Activated CD4-positive, alpha-beta T cell treated with anti-CD3 and anti-CD28 coated beads, Interleukin-2, amount 10 ng/mL, durations not matched to agents 24 days and 14 days (primary cell): ENCODE measurements around the gene CCDC9B. TPM values are rescaled to one million over a fixed set of nuclear protein-coding genes. Genes with fewer than 3 reads are reported as not detected.

ENCODE experiments used
- DNase-seq: peaks from one replicate; pipeline ENCODE4 v3.0.0; 2022
- H3K27ac Mint-ChIP-seq: one replicate; pipeline ENCODE4 v1.8.0; 2022; ENCODE audit warnings: mild to moderate bottlenecking, mixed read lengths
- H3K27me3 Mint-ChIP-seq: one replicate; pipeline ENCODE4 v1.8.0; 2022; ENCODE audit warnings: mixed read lengths
- H3K36me3 Mint-ChIP-seq: one replicate; pipeline ENCODE4 v1.8.0; 2022; ENCODE audit warnings: low read depth, mild to moderate bottlenecking, mixed read lengths
- H3K4me1 Mint-ChIP-seq: one replicate; pipeline ENCODE4 v1.8.0; 2021; ENCODE audit warnings: mixed read lengths
- H3K4me3 Mint-ChIP-seq: one replicate; pipeline ENCODE4 v1.8.0; 2022; ENCODE audit warnings: mild to moderate bottlenecking, moderate library complexity, mixed read lengths
- H3K9me3 Mint-ChIP-seq: one replicate; pipeline ENCODE4 v1.8.0; 2021; ENCODE audit warnings: mixed read lengths
- intact Hi-C: fragments of 100-400 bp; cut with micrococcal nuclease; formaldehyde crosslinking; loops from one replicate; pipeline ENCODE4 v1.15.1; 2023
- total RNA-seq: library from RNA; stranded (reverse); gene quantifications from 2 replicates; pipeline ENCODE4 v1.2.3, GENCODE V29; 2022

CCDC9B gene
- total RNA-seq, 1 donor from 2014 or later = 0.54 TPM

DNA sequence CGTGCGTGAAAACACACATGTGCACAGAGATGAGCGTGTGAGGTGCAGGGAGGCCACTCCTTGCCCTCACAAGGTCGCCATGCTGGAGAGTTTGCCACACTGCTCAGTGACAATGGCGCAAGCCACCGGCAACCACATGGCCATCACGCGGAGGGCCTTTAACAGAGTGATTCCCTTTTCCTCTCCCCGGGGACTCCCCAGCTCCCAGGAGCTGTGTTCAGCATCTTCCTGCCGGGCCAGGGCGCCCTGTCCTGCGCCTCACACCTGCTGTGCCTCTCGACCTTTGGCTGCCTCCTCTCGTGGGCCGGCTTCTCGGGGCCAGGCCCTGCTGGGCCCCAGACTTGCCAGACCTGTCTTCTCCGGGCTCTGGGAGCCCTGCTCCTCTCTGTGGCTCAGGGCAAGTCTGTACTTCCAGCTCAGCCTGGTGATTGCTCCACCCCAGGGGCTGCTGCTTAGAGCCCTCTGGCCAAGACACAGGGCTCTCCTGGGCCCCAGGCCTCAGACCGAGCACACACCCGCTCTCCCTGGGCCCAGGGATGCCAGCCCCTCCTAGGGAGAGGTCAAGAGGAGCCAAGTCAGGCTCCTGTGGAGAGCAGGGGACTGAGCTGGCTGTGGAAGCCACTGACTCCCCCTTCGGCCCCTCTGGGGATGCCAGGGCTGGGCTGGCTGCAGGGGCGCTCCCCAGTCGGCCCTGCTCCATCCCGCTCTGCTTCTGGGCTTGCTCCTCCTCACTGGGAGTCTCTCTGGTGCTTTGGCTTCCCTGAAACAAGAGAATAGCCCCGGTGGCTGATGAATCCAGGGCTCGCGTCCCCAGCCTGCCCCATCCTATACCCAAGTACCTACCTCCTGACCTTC lies 5.6 kb downstream of the CCDC9B start:
- H3K4me3 Mint-ChIP-seq = no peak overlapping the region
- intact Hi-C loops = loop anchor here (1.0 kb wide), 1 partner anchor 12 kb away; the partner anchor contains the start of gene INAFM2
- H3K36me3 Mint-ChIP-seq = no peaks in the 10 kb centered on the region
- DNase-seq = no peak
- H3K27me3 Mint-ChIP-seq = no peaks in the 10 kb centered on the region
- peaks cover 13% of the 10 kb centered on the region for H3K4me1 Mint-ChIP-seq
- H3K27ac Mint-ChIP-seq = no peak overlapping the region
- no peaks in the 10 kb centered on the region for H3K9me3 Mint-ChIP-seq

DNA sequence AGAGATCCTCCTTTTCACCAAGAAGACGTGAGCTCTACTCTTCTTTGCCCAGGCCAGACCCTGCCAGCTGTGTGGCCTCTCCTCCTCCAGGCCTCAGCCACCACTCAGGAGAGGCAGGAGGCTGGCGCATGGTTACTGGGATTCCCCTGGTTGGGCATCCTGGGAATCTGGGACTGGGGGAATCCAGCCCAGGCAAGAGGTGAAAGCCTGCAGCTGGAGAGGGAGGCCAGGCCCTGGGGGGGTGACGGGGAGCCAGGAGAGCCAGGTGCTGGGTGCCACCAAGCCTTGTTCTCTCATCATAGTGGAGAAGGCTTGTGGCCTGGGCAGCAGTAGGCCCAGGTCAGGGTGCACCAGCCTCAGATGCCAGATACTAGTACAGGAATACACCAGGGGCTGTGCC lies 6.2 kb downstream of the CCDC9B start:
- Mint-ChIP-seq H3K36me3 (no peaks in the 10 kb centered on the region), H3K4me1 (peaks cover 13% of the 10 kb centered on the region), H3K27ac (peak overlapping the region; percentile 49), H3K27me3 (no peaks in the 10 kb centered on the region), H3K4me3 (no peak overlapping the region), H3K9me3 (no peaks in the 10 kb centered on the region)
- intact Hi-C loops = loop anchor here (1.0 kb wide), 1 partner anchor 11 kb away; the partner anchor contains the start of gene INAFM2
- DNase-seq = no peak

DNA sequence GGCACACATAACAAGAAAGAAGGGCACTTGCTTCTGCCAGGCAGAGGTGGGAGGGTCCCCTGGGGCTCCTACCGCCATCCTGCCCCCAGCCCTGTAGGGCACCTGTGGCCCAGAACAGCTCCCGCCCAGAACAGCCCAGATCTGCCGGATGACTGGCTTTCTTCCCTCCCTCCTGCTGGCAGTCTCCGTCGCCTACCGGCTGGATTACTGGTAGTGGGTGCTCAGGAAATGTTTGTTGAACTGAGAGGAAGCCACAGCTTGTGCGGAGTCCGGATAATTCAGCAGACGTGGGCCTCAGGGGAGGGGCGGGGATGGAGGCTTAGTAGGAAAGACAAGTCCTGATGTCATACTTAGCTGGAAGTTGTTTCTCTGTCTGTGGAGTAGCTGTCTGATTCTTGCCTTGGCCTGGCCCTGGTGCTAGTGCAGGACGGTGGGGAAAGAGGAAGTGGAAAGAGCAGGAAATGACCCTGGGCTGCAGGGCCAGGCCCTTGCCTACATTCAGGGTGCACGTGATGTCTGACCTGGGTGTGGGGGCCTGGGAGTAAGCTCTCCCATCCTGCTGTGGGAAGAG lies 6.7 kb downstream of the CCDC9B start:
- intact Hi-C loops = loop anchor here (1.0 kb wide), 1 partner anchor 11 kb away; the partner anchor contains the start of gene INAFM2
- Mint-ChIP-seq H3K27me3 (no peaks in the 10 kb centered on the region), H3K4me1 (peaks cover 13% of the 10 kb centered on the region), H3K36me3 (no peaks in the 10 kb centered on the region), H3K9me3 (no peaks in the 10 kb centered on the region), H3K4me3 (peak overlapping the region; percentile 18), H3K27ac (peak overlapping the region; percentile 49)
- peak; percentile 80 for DNase-seq

DNA sequence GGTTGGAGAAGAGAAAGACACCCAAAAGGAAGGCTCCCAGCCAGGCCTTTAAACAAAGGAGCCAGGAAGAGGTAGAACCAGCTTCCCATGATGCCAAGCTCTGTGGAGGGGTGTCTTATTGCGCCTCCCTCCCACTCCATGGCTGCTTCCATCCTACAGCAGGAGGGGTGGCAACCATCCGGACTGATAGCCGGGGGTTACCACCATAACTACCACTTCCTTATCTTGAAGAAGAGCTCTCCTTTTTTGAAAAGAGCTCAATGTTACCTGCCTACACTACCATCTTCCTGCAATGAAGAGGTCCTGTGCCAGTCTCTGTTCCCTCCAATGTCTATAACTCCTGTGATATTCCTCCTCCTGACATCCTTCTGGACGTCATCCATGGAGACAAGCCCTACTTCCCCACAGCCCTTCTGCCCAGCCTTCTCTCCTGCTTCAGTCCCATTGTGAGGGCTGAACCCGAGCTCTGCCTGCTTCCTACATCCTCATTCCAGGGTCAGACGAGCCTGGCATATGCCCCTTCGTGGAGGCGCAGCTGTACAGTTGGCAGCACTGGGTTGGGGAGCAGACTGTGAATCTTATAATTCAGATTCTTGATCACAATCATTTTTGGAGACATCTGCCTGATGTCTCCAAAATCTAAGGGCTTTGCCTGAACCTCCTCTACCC lies 8.5 kb downstream of the CCDC9B start:
- DNase-seq = no peak
- H3K36me3 Mint-ChIP-seq = peaks cover 2% of the 10 kb centered on the region
- no peak overlapping the region for H3K27ac Mint-ChIP-seq
- no peaks in the 10 kb centered on the region for H3K9me3 Mint-ChIP-seq
- peaks cover 19% of the 10 kb centered on the region for H3K4me1 Mint-ChIP-seq
- no peak overlapping the region for H3K4me3 Mint-ChIP-seq
- H3K27me3 Mint-ChIP-seq = no peaks in the 10 kb centered on the region
- intact Hi-C loops = no loop called here

DNA sequence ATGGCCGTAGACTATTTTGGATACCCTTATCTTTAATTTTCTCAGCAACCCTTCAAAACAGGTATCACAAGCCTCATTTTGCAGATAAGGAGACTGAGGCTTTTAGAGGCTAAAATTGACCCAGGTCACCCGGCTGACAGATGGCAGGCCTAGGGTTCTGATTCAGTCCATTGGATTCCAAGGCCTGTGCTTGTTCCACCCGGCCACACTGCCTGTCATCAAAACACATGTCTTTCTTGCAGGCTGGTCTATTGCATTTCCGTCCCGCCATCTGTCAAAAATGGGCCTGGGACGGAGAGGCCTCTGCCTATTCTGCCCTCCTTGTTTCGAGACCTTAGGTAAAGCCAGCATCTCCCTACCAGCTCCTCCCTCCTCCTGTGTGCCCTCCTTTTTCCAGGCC lies 9.1 kb downstream of the CCDC9B start:
- H3K36me3 Mint-ChIP-seq = peaks cover 3% of the 10 kb centered on the region
- H3K27ac Mint-ChIP-seq = no peak overlapping the region
- intact Hi-C loops = no loop called here
- no peaks in the 10 kb centered on the region for H3K9me3 Mint-ChIP-seq
- DNase-seq = no peak
- no peak overlapping the region for H3K4me3 Mint-ChIP-seq
- H3K4me1 Mint-ChIP-seq = peaks cover 19% of the 10 kb centered on the region
- no peaks in the 10 kb centered on the region for H3K27me3 Mint-ChIP-seq

DNA sequence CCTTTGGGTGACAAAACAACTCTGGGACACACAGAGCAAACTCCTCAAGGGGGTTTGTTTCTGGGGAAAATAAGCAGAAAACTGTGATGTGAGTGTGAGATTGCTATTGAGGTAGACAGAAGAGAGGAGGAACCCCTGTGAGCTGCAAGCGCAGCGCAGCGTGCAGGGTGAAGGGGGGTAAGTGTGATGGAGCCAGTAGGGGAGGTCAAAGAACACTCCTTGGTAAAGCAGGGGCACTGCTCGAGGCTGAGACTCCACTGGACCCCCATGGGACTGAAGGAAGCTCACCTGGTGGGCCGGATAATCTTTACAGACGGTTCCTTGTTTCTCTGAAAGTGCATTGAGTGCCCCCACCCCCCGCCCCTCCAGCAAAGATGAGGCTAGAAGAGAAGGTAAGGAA lies 9.7 kb downstream of the CCDC9B start:
- Mint-ChIP-seq H3K27me3 (no peaks in the 10 kb centered on the region), H3K4me1 (peaks cover 19% of the 10 kb centered on the region), H3K4me3 (no peak overlapping the region), H3K9me3 (no peaks in the 10 kb centered on the region), H3K27ac (no peak overlapping the region), H3K36me3 (peaks cover 5% of the 10 kb centered on the region)
- intact Hi-C loops = no loop called here
- no peak for DNase-seq

DNA sequence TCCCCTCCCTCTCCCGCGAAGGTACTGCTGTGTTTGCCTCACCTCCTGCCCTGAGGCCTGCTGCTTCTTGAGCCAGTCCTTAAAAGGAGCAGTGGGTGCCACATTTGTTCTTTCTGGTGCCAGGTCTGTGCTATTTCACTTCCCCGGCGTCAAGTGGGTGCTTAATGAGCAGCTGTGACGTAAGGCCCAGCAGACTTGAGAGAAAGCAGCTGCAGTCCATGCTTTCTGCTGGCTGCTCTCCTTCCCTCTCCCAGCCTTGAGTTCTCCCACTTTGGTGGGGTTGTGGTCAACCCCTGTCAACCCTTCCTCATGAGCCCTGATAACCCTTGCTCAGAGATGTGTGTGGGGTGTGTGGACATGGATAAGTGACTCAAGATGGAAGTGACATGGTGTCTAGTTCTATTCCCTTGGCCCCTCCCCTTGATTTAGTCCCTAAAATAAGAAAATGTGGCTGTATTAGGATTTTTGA lies 10.3 kb downstream of the CCDC9B start:
- Mint-ChIP-seq H3K4me3 (no peak overlapping the region), H3K4me1 (peaks cover 21% of the 10 kb centered on the region), H3K27me3 (no peaks in the 10 kb centered on the region), H3K9me3 (no peaks in the 10 kb centered on the region), H3K36me3 (peaks cover 7% of the 10 kb centered on the region), H3K27ac (no peak overlapping the region)
- DNase-seq = no peak
- intact Hi-C loops = no loop called here

DNA sequence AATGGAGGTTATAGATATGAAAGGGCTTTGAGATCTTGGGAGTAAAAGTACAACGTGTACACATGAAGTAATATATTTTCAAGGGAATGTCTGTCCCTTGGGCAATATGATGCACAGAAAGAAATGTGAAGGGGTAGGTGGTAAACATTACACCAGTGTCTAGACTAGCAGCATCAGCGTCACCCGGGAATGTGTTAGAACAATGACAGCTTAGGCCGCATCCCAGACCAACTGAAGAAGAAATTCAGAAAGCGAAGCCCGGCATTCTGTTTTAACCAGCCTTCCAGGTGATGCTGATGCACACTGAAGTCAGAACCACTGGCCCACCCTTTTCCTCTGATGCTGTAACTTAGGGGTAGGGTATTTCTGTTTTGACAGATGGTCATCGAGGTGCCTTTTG lies 10.9 kb downstream of the CCDC9B start:
- peaks cover 26% of the 10 kb centered on the region for H3K4me1 Mint-ChIP-seq
- H3K9me3 Mint-ChIP-seq = no peaks in the 10 kb centered on the region
- intact Hi-C loops = no loop called here
- peaks cover 3% of the 10 kb centered on the region for H3K27me3 Mint-ChIP-seq
- peaks cover 10% of the 10 kb centered on the region for H3K36me3 Mint-ChIP-seq
- no peak for DNase-seq
- H3K4me3 Mint-ChIP-seq = no peak overlapping the region
- H3K27ac Mint-ChIP-seq = no peak overlapping the region

DNA sequence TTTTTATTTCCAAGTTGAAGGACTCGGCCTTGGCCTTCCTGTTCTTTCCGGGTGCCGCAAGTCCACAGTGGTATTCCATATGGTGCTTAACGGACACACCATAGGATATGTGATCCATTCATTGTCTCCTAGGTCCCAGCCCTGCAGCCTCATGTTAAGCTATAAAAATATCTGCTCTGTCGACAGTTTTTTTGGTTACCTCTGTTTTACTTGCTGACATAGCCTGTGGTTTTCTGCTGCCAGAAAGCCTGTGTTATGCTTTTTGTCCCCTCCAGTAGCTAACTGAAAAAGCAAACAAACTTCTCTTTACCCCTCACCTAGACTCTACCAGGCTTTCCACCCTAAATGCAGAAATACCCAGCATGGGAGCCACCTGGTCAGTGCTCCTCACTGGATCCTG lies 12.0 kb downstream of the CCDC9B start:
- Mint-ChIP-seq H3K27me3 (peaks cover 3% of the 10 kb centered on the region), H3K9me3 (no peaks in the 10 kb centered on the region), H3K36me3 (peaks cover 10% of the 10 kb centered on the region), H3K27ac (no peak overlapping the region), H3K4me3 (no peak overlapping the region), H3K4me1 (peaks cover 21% of the 10 kb centered on the region)
- DNase-seq = no peak
- intact Hi-C loops = no loop called here

DNA sequence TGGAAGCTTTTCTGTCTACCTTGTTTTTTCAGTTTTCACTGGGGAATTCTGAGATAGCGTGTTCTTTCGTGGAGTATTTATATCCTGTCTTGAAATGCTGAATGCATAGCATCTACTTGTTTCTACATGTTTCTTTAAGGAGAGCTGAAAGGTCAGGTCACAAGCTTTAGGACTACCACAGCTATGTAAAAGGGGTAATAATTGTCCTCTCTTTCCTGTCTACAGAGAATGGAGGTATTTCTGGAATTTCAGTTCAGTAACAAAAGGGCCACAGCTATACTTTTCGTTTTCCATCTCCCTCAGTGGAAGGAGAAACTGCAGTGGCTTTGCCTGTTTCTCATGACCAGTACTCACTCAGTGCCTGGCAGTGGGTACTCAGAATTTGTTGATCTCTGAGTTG lies 12.6 kb downstream of the CCDC9B start:
- H3K36me3 Mint-ChIP-seq = peaks cover 10% of the 10 kb centered on the region
- H3K9me3 Mint-ChIP-seq = no peaks in the 10 kb centered on the region
- intact Hi-C loops = no loop called here
- DNase-seq = no peak
- no peak overlapping the region for H3K4me3 Mint-ChIP-seq
- H3K27ac Mint-ChIP-seq = no peak overlapping the region
- peaks cover 3% of the 10 kb centered on the region for H3K27me3 Mint-ChIP-seq
- H3K4me1 Mint-ChIP-seq = peaks cover 20% of the 10 kb centered on the region

DNA sequence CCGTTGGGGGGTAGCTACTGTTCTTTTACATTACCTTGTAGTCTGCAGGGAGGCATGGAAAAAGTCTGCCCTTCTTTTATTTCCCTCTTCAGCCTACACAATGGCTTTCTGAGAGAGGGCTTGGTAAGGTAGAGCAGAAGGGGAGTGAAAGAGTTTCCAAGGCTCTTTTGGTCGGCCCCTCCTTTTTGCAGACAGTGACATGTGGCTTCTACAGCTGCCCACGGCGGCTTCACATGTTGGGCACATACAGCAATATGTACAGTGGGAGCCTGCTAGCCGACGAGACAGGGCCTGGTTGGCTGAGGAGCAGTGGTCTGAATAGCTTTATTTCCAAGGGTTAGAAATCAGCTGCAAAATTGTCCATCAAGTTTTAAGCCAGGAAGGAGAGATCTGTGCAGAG lies 13.3 kb downstream of the CCDC9B start:
- no peaks in the 10 kb centered on the region for H3K9me3 Mint-ChIP-seq
- peaks cover 24% of the 10 kb centered on the region for H3K4me1 Mint-ChIP-seq
- H3K27me3 Mint-ChIP-seq = peaks cover 3% of the 10 kb centered on the region
- no peak overlapping the region for H3K4me3 Mint-ChIP-seq
- H3K36me3 Mint-ChIP-seq = peaks cover 10% of the 10 kb centered on the region
- DNase-seq = no peak
- H3K27ac Mint-ChIP-seq = no peak overlapping the region
- intact Hi-C loops = no loop called here

DNA sequence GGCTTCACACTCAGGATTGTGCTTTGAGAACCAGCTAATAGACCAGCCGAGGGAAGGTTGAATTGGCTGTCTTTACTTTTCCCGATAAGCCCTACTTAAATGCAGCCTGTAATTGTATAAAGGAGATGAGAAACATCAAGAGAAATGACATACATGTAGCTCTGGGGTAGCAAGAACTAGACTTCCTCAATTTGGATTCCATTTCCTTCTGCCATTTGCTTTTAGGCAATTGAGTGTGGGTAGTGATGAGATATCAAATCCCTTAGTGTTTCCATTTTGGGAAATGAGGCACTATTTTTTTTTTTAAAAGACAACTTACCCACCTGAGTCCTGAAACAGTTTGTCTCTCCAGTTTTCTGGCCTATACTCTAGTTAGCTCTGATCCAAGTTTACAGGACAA lies 15.0 kb downstream of the CCDC9B start:
- Mint-ChIP-seq H3K4me1 (peaks cover 36% of the 10 kb centered on the region), H3K9me3 (no peaks in the 10 kb centered on the region), H3K27ac (no peak overlapping the region), H3K4me3 (no peak overlapping the region), H3K27me3 (peaks cover 5% of the 10 kb centered on the region), H3K36me3 (peaks cover 10% of the 10 kb centered on the region)
- DNase-seq = no peak
- intact Hi-C loops = no loop called here

DNA sequence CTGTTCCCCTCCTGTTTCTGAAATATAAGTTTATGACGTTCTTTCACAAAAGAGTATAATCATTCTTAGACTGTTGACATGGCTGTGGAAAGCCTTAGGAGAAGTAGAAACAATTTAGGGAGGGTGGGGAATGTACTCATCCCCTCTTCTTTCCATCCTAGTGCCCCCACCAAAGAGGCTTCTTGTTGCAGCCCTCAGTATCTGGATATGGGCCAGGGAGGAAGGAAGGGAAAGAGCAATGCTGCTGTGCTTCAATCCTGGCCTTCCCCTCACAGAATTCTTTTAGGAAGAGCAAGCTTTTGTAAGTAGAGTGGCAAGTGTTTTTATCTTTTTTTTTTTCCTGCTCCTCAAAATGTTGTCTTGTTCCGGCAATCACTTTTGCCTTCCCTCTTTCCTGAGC lies 15.6 kb downstream of the CCDC9B start:
- peaks cover 36% of the 10 kb centered on the region for H3K4me1 Mint-ChIP-seq
- no peak overlapping the region for H3K27ac Mint-ChIP-seq
- peak overlapping the region; percentile 78 for H3K4me3 Mint-ChIP-seq
- peaks cover 7% of the 10 kb centered on the region for H3K27me3 Mint-ChIP-seq
- intact Hi-C loops = no loop called here
- no peaks in the 10 kb centered on the region for H3K9me3 Mint-ChIP-seq
- H3K36me3 Mint-ChIP-seq = peaks cover 10% of the 10 kb centered on the region
- DNase-seq = no peak
